ENCODE measurements around the gene DAZAP1.

DAZAP1 gene

DNA sequence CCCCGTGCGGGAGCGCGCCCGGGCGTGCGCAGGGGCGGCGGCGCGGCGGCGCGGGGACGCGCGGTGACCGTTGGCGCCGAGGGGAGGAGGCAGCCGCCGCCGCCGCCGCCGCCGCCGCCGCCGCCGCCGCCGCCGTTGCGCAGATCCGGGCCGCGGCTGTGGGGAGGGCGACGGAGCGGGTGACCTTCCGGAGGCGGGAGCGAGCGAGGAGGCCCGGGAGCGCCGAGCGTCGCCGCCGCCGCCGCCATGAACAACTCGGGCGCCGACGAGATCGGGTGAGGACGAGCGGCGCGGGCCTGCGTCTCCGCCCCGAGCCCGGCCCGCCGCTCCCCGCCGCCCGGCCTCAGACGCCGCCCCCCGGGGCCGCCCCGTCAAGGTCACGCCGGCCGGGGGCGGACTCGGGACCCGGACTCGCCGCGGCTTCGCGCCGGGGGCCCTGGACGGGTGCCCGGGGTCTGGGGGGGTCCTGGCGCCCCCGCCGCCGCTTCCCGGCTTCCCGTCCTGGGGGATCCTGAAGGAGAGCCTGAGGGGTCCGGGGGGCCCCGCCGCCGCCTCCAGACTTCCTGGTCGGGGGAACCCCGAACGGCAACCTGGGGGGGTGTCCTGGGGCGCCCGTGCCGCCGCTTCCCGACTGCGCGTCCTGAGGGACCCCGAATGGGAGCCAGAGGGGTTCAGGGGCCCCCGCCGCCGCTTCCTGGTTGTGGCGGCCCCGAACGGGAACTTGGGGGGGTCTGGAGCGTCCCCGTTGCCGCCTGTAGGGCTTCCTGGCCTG lies at the start of gene DAZAP1:
Gene DAZAP1, plus strand, starts transcription at position 59 of the 772 bp plus-strand sequence. Its CDS starts 188 bp downstream, at position 247.
- no peak for DNase-seq

DNA sequence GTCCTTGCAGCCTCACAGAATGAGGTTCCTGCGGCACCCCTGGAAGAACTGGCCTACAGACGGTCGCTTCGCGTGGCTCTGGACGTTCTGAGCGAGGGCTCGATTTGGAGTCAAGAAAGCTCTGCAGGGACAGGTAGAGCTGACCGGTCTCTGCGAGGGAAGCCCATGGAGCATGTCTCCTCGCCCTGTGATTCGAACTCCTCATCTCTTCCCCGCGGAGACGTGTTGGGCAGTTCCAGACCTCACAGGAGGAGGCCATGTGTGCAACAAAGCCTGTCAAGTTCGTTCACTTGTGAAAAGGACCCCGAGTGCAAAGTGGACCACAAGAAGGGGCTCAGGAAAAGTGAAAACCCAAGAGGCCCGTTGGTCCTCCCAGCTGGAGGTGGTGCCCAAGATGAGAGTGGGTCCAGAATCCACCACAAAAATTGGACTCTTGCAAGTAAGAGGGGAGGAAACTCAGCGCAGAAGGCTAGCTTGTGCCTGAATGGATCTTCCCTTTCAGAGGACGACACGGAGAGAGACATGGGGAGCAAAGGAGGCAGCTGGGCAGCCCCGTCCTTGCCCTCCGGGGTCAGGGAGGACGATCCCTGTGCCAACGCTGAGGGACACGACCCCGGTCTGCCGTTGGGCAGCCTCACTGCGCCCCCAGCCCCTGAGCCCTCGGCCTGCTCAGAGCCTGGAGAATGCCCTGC lies 47.1 kb upstream of the DAZAP1 start:
- DNase-seq: no peak

DNA sequence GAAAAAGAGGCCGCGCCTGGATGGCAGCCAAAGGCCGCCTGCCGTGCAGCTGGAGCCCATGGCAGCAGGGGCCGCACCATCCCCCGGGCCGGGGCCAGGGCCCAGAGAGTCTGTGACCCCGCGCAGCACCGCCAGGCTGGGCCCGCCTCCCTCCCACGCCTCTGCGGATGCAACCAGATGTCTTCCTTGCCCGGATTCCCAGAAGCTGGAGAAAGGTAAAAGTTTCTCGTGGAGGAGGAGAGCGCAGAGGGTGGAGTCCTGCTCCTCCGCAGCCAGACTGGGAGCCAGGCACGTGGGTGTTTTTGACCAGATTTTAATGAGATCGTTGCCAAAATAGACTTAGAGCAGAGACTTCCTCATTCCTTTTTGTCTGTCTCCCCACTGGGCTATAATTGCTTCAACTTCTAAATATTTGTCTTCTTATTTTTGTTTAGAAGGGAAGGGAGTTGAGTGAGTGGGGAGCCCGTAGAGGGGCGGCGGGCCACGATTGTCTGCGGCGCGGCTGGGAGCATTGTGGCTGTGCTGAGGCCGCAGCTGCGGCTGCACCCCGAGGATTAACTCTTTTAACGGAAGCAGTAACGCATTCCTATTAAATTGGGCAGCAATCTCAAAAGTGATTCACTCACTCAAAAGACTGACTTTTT lies 46.4 kb upstream of the DAZAP1 start:
- no peak for DNase-seq

DNA sequence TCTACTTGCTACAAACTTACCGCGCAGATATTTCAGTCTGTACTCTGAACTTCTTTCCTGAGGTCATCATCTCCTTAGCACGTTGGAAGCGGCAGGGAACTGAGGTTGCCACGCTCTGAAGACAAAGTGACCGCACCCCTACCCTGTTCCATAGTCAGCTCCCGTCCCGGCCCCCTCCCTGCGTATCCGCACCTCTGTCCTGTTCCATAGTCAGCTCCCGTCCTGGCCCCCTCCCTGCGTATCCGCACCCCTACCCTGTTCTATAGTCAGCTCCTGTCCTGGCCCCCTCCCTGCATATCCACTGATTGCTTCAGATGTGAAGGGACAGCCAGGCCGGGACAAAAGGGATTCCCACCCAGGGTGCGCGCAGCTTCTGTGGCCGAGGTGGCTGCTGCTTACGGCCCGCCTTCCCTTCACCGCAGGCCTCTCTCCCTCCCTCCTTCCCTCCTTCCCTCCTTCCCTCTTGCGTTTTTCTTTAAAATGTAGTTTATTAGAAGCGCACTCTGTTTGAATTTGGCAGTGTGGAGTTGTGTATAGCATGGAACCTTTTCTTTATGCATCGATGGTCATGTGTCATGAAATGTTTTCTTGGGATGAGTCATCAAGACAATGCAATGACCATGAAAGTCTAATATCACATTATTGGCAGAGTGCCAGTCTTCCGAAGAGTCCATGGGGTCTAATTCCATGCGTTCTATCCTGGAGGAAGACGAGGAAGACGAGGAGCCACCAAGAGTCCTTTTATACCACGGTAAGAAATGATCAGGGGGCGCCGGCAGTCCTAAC lies 45.6 kb upstream of the DAZAP1 start:
- no peak for DNase-seq

DNA sequence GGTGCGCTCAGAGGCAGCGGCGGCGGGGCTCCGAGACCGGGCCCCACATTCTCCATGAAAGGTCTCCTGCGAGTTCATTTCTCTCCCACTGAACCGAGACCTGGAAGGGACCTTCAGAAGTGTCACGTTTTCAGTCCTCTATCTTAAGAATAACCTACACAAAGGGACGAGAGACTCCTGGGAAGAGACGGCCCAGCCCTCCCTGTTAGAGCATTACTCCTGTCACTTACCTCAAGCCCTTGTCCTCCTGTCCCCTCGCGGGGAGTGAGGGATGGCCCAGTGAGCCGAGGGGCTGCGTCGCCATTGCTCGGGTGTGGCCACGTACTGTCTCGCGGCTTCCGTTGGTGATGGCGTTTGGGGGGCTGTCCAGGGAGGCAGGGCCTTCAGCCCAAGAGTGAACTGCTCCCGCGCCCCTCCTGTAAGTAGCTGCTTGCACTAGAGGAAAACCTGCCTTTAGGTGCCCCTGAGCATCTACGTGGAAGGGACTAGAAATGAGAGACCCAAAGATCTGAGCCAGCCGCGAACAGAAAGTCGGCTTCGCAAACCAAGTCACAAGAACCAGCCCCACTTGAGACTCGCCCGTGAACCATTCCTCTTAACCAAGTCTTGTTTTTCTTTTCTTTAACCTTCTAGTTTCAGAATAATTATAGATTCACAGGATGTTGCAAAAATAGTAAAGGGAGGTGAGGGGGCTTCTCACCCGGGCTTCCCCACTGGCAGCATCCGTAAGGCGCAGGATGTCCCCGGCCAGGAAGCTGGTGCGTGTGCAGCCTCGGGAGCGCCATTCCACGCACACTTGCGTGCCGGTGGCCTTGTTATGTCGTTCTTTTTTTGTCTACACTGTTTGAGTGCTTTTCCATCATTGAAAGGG lies 44.8 kb upstream of the DAZAP1 start:
- no peak for DNase-seq

DNA sequence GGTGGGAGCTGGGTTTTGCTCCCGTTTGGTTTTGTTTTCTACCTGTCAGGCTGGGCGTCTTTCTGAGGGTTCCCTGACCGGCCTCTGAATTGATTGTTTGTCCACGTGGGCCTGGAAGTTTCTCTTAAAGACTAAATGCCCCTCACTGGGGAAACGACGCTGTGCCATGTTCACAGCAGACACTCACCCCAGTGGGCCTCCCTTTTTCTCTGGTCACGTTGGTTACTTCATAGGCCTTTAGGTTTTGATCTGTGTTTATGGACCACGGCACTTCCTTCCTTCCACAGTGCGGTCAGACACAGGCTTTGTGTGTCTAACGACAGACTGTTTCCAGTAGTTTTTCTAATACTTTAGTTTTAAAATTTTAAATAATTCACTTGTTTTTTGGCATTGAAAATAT lies 43.8 kb upstream of the DAZAP1 start:
- no peak for DNase-seq

DNA sequence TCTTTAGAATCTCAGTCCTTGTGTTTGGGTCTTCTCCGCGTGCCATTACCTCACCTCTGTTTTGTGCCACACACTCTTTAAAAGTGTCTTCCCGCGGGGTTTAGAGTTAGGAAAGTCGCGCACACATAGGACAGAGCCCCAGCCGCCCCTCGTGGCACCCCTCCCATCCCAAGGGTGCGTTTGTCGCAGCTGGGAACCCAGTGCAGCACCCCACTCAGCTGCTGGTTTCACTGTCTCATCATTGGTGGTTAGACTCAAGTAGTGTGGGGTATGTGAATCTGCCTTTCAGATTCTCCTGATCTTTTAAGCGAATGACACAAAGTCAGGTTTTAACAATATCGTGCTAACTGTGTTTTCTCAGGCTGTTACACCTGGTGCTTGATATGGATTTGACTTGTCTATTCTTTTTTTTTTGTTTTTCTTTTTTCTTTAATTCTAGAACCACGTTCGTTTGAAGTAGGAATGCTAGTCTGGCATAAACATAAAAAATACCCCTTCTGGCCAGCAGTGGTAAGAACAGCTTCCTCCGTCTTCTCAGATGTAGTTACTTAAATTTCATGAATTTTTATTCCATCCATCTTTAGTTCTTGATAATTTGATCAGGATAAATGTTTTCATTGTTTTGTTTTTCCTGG lies 43.2 kb upstream of the DAZAP1 start:
- no peak for DNase-seq

DNA sequence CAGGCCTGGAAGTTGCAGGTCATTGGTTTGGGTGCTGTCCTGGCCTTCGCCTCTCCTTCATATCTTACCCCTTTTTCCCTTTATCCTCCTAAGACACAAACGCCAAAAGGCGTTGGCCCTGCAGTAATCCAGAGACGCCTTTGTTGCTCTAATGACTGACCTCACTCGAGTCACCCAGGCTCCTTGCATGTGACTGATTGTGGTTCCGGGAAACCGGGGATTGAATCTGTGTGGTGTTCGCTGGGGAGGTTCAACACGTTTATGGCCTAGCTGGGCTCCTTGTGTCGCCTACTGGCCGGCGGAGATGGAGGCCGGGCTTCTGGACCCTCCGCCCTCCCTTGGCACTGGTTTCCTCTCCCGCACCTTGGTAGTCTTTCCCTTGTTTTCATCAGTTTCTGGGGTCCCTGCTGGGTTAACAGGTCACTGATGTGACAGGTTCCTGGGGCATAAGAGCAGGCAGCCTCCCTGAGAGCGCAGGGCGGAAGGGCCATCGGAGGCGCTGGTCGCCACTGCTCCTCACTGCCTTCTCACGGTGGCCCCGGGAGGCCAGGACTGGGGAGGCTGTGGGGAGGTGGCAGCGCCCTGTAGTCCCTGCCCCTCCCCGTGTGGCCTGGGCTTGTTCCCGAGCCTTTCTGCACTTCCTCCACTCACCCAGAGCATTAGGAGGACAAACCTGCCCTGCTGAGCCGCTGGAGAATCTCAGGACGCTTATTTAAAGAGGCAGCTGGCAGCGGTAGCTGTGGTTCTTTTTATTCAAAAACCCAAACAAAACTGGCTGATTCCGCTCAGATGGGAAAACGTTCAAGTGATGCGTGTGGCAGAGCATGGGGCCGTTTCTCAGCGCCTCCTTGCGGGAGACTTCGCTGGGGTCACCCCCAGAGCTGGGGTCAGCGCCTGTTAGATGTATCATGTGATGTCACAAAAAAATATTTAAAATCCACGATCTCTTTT lies 41.8 kb upstream of the DAZAP1 start:
- no peak for DNase-seq

DNA sequence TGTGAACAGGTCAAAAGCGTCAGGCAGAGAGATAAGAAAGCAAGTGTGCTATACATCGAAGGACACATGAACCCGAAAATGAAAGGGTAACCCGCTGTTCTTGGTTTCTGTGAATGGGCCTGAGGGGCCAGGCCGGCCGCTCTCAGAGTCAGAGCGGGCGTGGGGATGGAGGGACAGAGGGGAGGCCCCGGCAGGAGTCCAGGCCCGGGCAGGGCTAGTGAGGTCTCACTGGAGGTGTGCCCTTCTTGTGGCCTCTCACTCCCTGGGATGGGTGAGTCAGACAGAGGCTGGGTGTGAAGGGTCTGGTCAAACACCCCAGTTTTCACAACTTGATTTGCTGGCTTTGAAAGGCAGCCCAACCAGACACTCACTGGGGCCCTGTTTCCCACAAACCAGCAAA lies 41.1 kb upstream of the DAZAP1 start:
- DNase-seq: no peak

DNA sequence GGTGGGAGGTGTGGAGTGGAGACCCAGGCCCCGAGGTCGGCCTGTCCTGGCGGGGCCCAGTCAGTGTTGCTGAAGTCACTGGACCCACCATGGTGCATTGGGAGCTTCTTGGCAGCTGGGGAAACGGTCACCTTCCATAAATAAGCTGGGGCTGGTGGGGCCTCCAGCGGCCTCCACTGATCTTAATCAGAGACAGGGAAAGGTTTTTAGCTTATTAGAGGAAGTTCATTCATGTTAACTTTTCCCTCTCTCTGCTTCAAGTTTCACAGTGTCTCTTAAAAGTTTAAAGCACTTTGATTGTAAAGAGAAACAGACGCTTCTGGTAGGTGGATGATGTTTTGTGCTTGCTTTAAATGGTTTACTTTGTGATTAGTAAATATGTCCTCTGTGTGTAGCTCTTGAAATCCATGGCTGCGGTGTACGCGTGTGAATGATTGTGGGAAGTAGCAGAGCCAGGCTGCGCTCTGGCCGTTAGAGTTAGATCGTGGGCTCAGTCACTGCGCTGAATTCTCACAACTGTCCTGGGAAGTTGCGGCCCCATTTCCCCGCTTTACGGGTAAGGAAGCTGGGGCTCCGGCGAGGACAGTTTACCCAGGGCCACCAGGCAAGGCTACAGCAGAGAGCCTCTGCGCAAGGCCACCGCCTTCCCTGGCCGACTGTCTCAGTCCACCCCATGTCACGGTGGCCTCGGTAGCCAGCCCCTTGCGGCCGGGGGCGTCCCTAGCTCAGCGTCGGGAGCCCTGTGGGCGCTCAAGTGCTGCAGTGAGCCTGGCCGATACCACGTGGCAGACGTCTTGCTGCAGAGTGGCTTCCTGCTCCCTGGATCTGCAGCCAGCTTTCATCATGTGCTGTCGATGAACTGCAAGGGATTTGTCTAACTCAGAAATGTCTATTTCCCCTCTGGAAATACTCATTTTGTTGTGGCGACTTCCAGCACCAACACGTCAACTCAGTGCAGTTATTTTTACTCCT lies 40.2 kb upstream of the DAZAP1 start:
- DNase-seq: no peak

DNA sequence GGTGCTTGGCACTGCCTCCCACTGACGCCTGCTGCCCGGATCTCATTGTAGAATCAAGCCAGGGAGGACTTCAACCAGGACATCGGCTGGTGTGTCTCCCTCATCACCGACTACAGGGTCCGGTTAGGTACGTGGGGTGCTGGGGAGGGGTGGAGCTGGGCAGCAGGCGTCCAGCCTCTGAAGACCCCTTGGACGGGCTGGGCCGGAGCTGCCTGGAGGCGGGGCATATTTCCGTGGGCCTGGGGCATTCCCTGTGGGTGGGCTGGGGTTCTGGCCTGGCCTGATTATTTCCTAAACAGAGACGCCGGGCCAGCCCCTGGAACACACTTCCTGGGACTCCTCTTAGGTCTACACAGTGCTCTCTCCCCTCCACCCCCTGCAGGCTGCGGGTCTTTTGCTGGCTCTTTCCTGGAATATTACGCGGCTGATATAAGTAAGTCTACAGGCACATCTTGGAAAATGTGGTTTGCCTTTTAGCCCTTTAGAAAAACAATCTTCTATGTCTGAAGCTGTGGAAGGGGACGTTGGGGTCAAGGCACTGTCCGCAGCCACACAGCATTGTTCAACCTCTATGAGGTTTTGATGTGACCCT lies 38.1 kb upstream of the DAZAP1 start:
- no peak for DNase-seq

DNA sequence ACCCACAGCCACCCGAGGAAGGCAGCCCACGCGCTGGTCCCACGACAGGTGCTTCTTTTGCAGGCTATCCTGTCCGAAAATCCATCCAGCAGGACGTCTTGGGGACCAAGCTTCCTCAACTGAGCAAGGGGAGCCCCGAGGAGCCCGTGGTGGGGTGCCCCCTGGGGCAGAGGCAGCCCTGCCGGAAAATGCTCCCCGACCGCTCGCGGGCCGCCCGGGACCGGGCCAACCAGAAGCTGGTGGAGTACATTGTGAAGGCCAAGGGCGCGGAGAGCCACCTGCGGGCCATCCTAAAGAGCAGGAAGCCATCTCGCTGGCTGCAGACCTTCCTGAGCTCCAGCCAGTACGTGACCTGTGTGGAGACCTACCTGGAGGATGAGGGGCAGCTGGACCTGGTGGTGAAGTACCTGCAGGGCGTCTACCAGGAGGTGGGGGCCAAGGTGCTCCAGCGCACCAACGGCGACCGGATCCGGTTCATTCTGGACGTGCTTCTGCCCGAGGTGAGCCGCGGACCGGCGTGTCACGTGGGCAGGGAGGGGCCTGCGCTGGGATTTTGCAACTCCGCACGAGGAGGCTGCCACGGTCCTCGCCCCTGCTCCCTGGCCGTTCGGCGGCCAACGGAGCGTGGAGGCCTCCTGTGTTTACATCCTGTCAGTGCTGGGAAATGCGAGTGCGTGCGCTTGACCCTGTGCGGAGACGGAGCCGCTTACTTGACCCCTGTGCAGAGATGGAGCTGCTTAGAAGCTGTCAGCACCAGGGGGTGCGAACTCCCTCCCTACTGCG lies 36.6 kb upstream of the DAZAP1 start:
- no peak for DNase-seq

DNA sequence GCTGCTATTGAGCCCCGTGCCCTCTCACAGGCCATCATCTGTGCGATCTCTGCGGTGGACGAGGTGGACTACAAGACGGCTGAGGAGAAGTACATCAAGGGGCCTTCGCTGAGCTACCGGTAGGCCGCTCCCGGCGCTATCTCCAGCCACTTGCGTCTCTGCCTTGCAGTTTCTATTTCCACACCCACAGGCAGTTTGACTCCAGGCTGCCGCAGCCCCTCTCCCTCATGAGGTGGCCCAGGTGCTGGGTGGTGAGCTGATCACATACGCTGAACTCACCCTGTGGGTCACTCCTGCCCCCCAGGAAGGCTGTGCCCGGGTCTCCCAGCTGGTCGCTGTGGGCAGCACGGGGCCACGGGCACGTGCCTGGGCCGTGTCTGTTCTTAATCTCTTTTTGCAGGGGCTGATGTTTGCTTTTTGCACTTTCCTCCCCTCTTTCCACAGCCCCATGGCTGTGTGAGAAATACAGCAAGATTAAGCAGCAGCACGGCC lies 34.3 kb upstream of the DAZAP1 start:
- no peak for DNase-seq

DNA sequence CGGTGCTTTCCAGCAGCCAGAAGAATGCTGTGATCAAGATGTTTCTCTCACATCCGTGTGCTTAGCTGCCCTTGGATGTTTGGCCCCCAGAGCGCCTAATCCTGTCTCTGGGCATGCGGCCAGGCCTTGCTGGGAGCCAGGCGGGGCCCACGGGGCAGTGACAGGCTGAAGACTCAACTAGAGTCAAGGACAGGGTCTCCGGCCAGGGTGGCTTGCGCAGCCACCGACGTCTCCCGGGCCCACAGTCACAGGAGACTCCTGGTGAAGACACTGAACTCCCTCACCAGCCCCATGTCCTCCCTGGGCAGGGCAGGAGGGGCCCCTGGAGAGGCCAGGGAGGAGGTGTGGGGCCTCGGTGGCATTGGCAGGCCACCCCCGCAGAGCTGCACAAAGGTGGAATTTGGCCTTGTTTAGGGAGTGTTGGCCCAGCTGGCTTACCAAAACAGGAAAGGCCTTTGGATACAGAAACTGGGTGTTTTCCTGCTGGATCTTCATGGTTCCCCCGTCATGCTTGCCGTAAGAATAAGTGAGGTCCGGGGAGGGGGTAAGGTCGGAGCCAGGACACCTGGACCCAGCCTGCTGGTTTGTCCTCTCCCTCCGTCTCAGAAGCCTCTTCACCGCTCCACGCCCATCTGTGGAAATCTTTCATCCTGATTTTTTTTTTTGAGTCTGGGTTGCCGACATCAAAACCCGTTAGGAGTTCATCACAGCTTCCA lies 33.7 kb upstream of the DAZAP1 start:
- DNase-seq: no peak

DNA sequence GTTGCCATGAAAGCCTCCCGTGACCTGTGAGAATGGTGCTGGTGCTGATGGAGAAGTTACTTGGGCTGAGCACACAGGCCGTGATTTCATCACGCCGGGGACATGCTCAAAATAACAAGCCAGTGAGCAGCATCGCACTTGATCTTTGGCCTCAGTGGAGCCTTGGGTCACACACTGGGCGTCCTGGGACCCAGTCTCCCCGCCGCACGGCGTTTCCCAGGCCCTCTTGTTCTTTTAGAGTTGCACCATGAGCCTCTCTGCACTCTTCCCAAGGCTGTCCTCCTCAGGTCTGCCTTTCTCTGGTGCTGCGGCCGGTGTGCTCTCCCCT lies 33.2 kb upstream of the DAZAP1 start:
- DNase-seq: no peak

DNA sequence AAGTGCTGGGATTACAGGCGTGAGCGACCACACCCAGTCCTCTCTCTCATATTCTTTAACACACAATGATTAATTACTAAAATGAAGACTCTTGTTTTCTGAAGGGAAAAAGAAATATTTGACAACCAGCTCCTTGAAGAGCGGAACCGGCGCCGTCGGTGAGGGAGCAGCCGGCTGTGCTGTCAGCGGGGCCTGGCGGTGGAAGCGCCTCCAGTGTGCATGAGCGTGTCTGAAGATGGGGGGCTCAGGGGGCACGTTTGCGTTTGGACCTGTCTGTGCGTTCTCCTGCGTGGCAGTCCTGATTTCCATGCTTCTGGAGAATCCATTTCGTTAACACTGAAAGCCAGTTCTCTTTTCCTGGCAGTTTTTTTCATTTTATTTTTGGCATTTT lies 31.0 kb upstream of the DAZAP1 start:
- no peak for DNase-seq

Measured in activated effector memory CD4-positive, alpha-beta T cell treated with anti-CD3 and anti-CD28 coated beads, Interleukin-2, amount 50 U/mL, for 16 hours (primary cell).